ENCODE results near the gene ACTR10.

The ACTR10 gene

DNA sequence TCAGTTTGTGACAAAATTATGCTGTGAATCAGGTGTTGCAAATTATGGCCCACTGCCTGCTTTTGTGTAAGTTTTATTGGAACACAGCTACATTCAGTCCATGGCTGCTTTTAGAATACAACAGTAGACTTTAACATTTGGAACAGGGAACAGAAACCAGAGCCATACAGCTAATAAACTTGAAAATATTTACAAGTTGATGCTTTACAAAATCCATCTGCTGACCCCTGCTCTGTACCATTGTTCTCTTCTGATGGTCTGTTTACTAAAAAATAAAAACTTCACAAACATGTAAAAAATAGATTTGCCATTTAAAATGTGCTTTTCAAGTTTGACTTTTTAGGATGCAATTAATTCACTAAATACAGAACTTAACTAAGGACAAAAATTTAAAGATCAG, 65.5 kb downstream of the ACTR10 start:
- no peak for DNase-seq (ENCODE audit: low spot score)
- TF ChIP-seq, protein P1, sequence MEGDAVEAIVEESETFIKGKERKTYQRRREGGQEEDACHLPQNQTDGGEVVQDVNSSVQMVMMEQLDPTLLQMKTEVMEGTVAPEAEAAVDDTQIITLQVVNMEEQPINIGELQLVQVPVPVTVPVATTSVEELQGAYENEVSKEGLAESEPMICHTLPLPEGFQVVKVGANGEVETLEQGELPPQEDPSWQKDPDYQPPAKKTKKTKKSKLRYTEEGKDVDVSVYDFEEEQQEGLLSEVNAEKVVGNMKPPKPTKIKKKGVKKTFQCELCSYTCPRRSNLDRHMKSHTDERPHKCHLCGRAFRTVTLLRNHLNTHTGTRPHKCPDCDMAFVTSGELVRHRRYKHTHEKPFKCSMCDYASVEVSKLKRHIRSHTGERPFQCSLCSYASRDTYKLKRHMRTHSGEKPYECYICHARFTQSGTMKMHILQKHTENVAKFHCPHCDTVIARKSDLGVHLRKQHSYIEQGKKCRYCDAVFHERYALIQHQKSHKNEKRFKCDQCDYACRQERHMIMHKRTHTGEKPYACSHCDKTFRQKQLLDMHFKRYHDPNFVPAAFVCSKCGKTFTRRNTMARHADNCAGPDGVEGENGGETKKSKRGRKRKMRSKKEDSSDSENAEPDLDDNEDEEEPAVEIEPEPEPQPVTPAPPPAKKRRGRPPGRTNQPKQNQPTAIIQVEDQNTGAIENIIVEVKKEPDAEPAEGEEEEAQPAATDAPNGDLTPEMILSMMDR (IDR thresholded peaks at IDR 0.05; ENCODE audit: borderline replicate concordance, control extremely low read depth, extremely low read depth, insufficient read depth, missing control alignments): no peak
- in situ Hi-C loops (cut with MboI; ENCODE audit: low sequenced_read_pairs, unreplicated experiment): no loop called here

DNA sequence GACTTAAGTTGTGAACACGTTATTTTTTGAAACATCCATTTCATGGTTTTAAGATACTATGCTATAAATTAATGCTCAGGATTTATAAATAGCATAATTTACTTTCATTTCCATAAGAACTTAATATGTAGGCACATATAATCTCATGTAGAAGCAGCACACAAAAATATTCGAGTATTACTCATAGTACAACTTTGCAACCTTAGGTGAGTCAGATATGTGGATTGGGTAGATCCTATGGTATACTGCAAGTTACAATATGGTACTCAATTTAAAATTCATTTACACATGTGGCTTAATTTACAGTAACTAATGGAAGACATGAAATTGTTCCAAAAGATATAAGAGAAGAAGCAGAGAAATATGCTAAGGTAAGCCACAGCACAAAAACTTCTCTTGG, 70.7 kb downstream of the ACTR10 start:
- TF ChIP-seq, protein P1 (IDR thresholded peaks at IDR 0.05; ENCODE audit: borderline replicate concordance, control extremely low read depth, extremely low read depth, insufficient read depth, missing control alignments): no peak
- in situ Hi-C loops (cut with MboI; ENCODE audit: low sequenced_read_pairs, unreplicated experiment): no loop called here
- DNase-seq (ENCODE audit: low spot score): no peak

DNA sequence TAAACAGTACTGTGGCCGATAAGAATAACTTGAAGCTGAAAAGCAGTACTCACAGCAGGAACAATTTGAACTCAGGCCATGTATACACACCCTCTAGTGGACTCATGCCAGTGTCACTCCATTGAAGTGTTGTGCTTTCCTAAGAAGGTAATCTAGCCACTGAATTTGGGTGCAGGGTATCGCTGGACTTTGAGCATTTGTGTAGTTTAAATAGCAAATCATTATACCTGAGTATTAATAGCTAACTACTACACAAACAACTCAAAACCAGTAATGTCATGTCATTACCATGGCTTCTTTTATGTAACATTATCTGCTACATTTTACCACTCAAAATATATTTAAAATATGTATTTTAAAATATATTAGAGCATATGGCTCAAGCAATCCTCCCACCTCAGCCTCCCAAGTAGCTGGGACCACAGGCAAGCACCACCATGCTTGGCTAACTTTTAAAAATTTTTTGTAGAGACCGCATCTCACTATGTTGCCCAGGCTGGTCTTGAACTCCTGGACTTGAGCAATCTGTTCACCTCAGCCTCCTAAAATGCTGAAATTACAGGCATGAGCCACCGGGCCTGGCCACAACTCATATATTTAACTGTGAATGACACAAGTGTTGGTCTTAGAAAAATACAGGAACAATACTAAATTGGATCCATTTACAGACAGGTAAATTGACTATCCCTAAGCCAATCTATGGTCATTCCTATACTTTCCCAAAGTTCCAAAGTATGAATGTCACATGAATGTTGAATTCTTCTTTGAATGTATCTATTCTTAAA, 72.8 kb downstream of the ACTR10 start:
- in situ Hi-C loops (cut with MboI; ENCODE audit: low sequenced_read_pairs, unreplicated experiment): no loop called here
- DNase-seq (ENCODE audit: low spot score): no peak
- TF ChIP-seq, protein P1 (IDR thresholded peaks at IDR 0.05; ENCODE audit: borderline replicate concordance, control extremely low read depth, extremely low read depth, insufficient read depth, missing control alignments): no peak

DNA sequence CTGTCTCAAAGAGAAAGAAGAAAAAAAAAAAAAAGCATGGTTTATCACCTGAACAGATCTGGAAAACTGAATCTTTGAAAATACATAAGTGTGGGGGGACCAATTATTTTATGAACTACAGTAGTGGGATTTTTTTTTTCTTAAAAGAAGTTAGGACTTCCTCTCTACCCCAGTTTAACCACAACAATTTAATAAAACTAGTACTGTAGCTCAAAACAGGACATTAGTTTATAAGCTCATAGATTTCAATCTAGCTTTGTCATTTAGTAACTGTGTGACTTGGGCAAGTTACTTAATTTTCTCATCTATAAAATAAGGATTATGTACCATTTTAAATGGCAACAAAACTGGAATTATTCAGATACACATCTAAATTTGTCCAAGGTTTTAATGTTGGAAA, 74.9 kb downstream of the ACTR10 start:
- TF ChIP-seq, protein P1 (IDR thresholded peaks at IDR 0.05; ENCODE audit: borderline replicate concordance, control extremely low read depth, extremely low read depth, insufficient read depth, missing control alignments): no peak
- no peak for DNase-seq (ENCODE audit: low spot score)
- in situ Hi-C loops (cut with MboI; ENCODE audit: low sequenced_read_pairs, unreplicated experiment): no loop called here

DNA sequence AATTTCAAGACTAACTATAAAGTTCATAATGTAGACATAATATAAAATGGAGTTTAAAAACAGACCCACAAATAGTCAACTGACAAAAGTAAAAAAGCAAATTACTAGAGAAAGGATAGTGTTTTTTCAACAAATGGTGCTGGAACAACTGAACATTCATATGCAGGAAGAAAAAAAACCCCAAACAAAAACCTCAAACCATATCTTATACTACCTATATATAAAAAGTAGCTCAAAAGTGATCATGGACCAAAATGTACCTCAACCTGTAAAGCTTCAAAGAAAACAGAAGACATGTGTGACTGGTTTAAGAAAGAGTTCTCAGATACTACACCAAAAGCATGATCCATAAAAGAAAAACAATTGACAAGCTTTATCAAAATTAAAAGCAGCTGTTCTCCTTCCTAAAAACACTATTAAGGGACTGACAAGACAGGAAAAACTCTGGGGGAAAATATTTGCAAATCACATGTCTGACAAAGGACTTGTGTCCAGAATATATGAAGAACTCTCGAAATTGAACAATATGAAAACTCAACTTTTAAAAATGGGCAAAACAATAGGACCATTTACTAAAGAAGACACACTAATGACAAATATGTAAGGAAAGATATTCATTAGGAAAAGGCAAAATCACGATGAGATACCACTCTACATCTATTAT, 75.7 kb downstream of the ACTR10 start:
- in situ Hi-C loops (cut with MboI; ENCODE audit: low sequenced_read_pairs, unreplicated experiment): no loop called here
- TF ChIP-seq, protein P1 (IDR thresholded peaks at IDR 0.05; ENCODE audit: borderline replicate concordance, control extremely low read depth, extremely low read depth, insufficient read depth, missing control alignments): no peak
- DNase-seq (ENCODE audit: low spot score): no peak

DNA sequence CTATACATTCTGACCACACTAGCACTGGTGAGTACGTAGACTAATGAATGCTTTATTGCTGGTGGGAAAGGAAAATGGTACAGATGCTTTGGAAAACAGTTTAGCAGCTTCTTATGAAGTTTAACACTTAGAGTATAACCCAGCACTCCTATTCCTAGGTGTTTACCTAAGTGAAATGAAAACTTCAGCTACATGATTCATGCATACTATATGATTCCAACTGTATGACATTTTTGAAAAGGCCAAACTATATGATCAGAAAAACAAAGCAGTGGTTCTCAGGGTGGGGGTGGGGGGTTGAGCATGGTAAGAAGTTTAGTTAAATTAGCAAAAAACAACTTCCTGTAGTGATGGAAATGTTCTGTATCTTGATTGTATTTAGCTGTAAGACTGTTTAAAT, 76.3 kb downstream of the ACTR10 start:
- no peak for DNase-seq (ENCODE audit: low spot score)
- TF ChIP-seq, protein P1 (IDR thresholded peaks at IDR 0.05; ENCODE audit: borderline replicate concordance, control extremely low read depth, extremely low read depth, insufficient read depth, missing control alignments): no peak
- in situ Hi-C loops (cut with MboI; ENCODE audit: low sequenced_read_pairs, unreplicated experiment): no loop called here

Data from GM13976 (cell line).